Adrenal gland (tissue), 5 donors: ENCODE data around the gene ENAM.

Source experiments
- POLR2A ChIP-seq, 2 donors: fragments of 450-650 bp; IDR thresholded peaks; one replicate each; pipeline ENCODE4 v1.6.1; 2017; ENCODE audit warnings: antibody characterized with exemption in 2 of 2, mild to moderate bottlenecking in 2 of 2, moderate library complexity in 1 of 2
- TF ChIP-seq, protein P1 (sequence below), 6 experiments: fragments of 450-650 bp in 4 of 6; fragments of 200-600 bp in 2 of 6; sonication (generic) in 1 of 6; IDR thresholded peaks; 1 replicate in 5 of 6; 2 replicates in 1 of 6; pipeline versions ENCODE4 v1.5.1 to v1.8.0; 2016 to 2021; ENCODE audit warnings: antibody characterized with exemption in 6 of 6, mild to moderate bottlenecking in 2 of 6, moderate library complexity in 1 of 6
- donor health status: DM: no; HTN: no; CAD: no.

DNA sequence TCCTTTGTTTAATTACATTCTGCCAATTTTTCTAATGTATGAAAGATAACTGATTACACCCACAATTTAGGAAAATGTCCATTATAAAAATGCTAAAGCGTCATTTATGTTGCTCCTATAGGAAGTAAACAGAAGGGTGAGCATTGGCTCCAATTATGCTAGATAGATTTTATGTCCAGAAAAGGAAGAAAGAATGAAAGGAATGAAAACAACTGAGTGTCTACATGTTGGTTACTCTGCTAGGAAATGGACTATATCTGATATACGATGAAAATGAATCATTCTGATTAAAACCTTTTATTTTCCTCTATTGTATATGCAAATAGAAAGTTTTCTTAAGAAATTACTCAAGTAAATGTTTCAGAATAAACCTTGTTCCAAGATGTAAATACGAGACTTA is 1.6 kb downstream of the ENAM start:
- TF ChIP-seq, protein P1, sequence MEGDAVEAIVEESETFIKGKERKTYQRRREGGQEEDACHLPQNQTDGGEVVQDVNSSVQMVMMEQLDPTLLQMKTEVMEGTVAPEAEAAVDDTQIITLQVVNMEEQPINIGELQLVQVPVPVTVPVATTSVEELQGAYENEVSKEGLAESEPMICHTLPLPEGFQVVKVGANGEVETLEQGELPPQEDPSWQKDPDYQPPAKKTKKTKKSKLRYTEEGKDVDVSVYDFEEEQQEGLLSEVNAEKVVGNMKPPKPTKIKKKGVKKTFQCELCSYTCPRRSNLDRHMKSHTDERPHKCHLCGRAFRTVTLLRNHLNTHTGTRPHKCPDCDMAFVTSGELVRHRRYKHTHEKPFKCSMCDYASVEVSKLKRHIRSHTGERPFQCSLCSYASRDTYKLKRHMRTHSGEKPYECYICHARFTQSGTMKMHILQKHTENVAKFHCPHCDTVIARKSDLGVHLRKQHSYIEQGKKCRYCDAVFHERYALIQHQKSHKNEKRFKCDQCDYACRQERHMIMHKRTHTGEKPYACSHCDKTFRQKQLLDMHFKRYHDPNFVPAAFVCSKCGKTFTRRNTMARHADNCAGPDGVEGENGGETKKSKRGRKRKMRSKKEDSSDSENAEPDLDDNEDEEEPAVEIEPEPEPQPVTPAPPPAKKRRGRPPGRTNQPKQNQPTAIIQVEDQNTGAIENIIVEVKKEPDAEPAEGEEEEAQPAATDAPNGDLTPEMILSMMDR (IDR thresholded peaks at IDR 0.05), result no peak
- no peak for TF ChIP-seq POLR2A (IDR thresholded peaks at IDR 0.05)
